ENCODE measurements around the gene RGCC.

- TF ChIP-seq GLI2 (tag by site-specific recombination; IDR thresholded peaks at IDR 0.05; ENCODE audit: borderline replicate concordance, low read depth), result no peak
- TF ChIP-seq CTCF (tag by site-specific recombination; IDR thresholded peaks at IDR 0.05), result no peak
- TF ChIP-seq KLF9 (tag by site-specific recombination; IDR thresholded peaks at IDR 0.05; ENCODE audit: low read depth), result no peak
- no peak for TF ChIP-seq ZBTB20 (tag by site-specific recombination; IDR thresholded peaks at IDR 0.05)
- TF ChIP-seq PBX3 (CRISPR knock-in tag; IDR thresholded peaks at IDR 0.05), result no peak
- no peak for TF ChIP-seq TCF7L2 (IDR thresholded peaks at IDR 0.05; ENCODE audit: borderline replicate concordance, low read depth, low read length)
- no peak for TF ChIP-seq ZBTB10 (tag by site-specific recombination; IDR thresholded peaks at IDR 0.05)
- no peak for TF ChIP-seq PRDM2 (tag by site-specific recombination; IDR thresholded peaks at IDR 0.05; ENCODE audit: borderline replicate concordance)
- no peak for TF ChIP-seq ZNF157 (tag by site-specific recombination; IDR thresholded peaks at IDR 0.05)
- TF ChIP-seq ZNF549 (tag by site-specific recombination; IDR thresholded peaks at IDR 0.05), result no peak
- TF ChIP-seq ZNF366 (tag by site-specific recombination; conservative IDR thresholded peaks at IDR 0.05), result no peak
- TF ChIP-seq ZXDB (tag by site-specific recombination; IDR thresholded peaks at IDR 0.05), result no peak
- no peak for TF ChIP-seq ZNF114 (tag by site-specific recombination; IDR thresholded peaks at IDR 0.05)
These were observed 48.6 kb upstream of the RGCC start for GRCh38 chr13:41408746-41409145.

Measured in HEK293 (cell line).